Vagina (tissue), 2 donors: ENCODE results near the gene GRK4. TPM values are rescaled to one million over a fixed set of nuclear protein-coding genes. Genes with fewer than 3 reads are reported as not detected.
"Not testable (repeated sequence)": the region's sequence is repeated elsewhere in the genome, so short reads cannot be mapped to it uniquely, and the experiment has no call there.

ENCODE experiments used
- DNase-seq, 2 donors: peaks; one replicate each; pipeline ENCODE4 v3.0.0-alpha.2; 2017; ENCODE audit errors: extremely low spot score in 2 of 2
- H3K27ac ChIP-seq: fragments of 200-600 bp; sonication (generic); one replicate; pipeline ENCODE4 v1.5.1; 2019
- H3K27me3 ChIP-seq: fragments of 200-600 bp; sonication (generic); one replicate; pipeline ENCODE4 v1.5.1; 2019
- H3K36me3 ChIP-seq, 2 donors: fragments of 200-600 bp; sonication (generic); one replicate each; pipeline ENCODE4 v1.5.1; 2017 to 2019
- H3K4me1 ChIP-seq: fragments of 200-600 bp; sonication (generic); one replicate; pipeline ENCODE4 v1.5.1; 2019
- H3K4me3 ChIP-seq, 2 donors: fragments of 200-600 bp; sonication (generic); 1 replicate in 1 of 2; 2 replicates in 1 of 2; pipeline ENCODE4 v1.5.1; 2016 to 2019
- H3K9me3 ChIP-seq: fragments of 200-600 bp; sonication (generic); one replicate; pipeline ENCODE4 v1.5.1; 2019
- CTCF ChIP-seq, 3 experiments: fragments of 450-650 bp in 2 of 3; fragments of 200-600 bp in 1 of 3; sonication (generic) in 1 of 3; IDR thresholded peaks; one replicate each; pipeline ENCODE4 v1.5.1; 2017 to 2019; ENCODE audit warnings: antibody characterized with exemption in 3 of 3, mild to moderate bottlenecking in 2 of 3, moderate library complexity in 2 of 3
- POLR2A ChIP-seq, 2 donors: fragments of 450-650 bp; IDR thresholded peaks; one replicate each; pipeline ENCODE4 v1.6.1; 2017; ENCODE audit warnings: antibody characterized with exemption in 2 of 2, mild to moderate bottlenecking in 2 of 2, moderate library complexity in 2 of 2
- POLR2AphosphoS5 ChIP-seq, 2 donors: sonication (generic); formaldehyde crosslinking; IDR thresholded peaks; one replicate each; pipeline ENCODE4 v1.9.0; 2017; ENCODE audit warnings: antibody characterized with exemption in 2 of 2, mild to moderate bottlenecking in 2 of 2, low read depth in 1 of 2; ENCODE audit not compliant: insufficient read depth in 1 of 2
- intact Hi-C: fragments of 100-400 bp; cut with DNase I; formaldehyde crosslinking; loops from one replicate; pipeline ENCODE4 v1.15.1; 2023
- total RNA-seq: library from RNA; depleted of rRNA; stranded (reverse); fragments of >200 nt; gene quantifications from one replicate; pipeline ENCODE4 v1.2.3, GENCODE V29; 2016

Gene GRK4
- total RNA-seq, 1 donor from 2014 or later = 2.7 TPM

GRCh38 chr4:2944091-2944482, 19.3 kb upstream of the GRK4 start:
- Histone ChIP-seq H3K4me3 (no peak overlapping the region), H3K36me3 (peaks cover 0 to 92% of the 10 kb centered on the region in 2 donors), H3K9me3 (no peaks in the 10 kb centered on the region), H3K27ac (no peak overlapping the region), H3K27me3 (no peaks in the 10 kb centered on the region), H3K4me1 (no peaks in the 10 kb centered on the region)
- no peak for TF ChIP-seq POLR2A (IDR thresholded peaks at IDR 0.05)
- TF ChIP-seq CTCF (IDR thresholded peaks at IDR 0.05) = no peak
- TF ChIP-seq POLR2AphosphoS5 (IDR thresholded peaks at IDR 0.05; ENCODE audit: insufficient read depth in 1 of 2, low read depth in 1 of 2) = no peak
- no peak for DNase-seq
- intact Hi-C loops = no loop called here

- intact Hi-C loops = no loop called here
- TF ChIP-seq POLR2A (IDR thresholded peaks at IDR 0.05) (no peak), CTCF (IDR thresholded peaks at IDR 0.05) (no peak), POLR2AphosphoS5 (IDR thresholded peaks at IDR 0.05; ENCODE audit: insufficient read depth in 1 of 2, low read depth in 1 of 2) (no peak)
- no peaks in the 10 kb centered on the region for H3K4me1 ChIP-seq
- no peaks in the 10 kb centered on the region for H3K9me3 ChIP-seq
- no peak overlapping the region for H3K4me3 ChIP-seq
- H3K27me3 ChIP-seq = no peaks in the 10 kb centered on the region
- H3K27ac ChIP-seq = no peak overlapping the region
- peak in 1 of 2 donors; percentile 80 for DNase-seq
- peaks cover 0 to 92% of the 10 kb centered on the region in 2 donors for H3K36me3 ChIP-seq
These were observed 18.5 kb upstream of the GRK4 start for GRCh38 chr4:2944586-2945526.

GRCh38 chr4:2945619-2946604, 17.5 kb upstream of the GRK4 start:
- H3K36me3 ChIP-seq = peaks cover 0 to 92% of the 10 kb centered on the region in 2 donors
- H3K4me3 ChIP-seq, intact Hi-C loops, H3K4me1 ChIP-seq, H3K27ac ChIP-seq, H3K27me3 ChIP-seq, H3K9me3 ChIP-seq: not testable (repeated sequence)
- peak in 1 of 2 donors; percentile 65 for DNase-seq

GRCh38 chr4:2946812-2947600, 16.4 kb upstream of the GRK4 start:
- no peaks in the 10 kb centered on the region for H3K4me1 ChIP-seq
- no peak overlapping the region for H3K4me3 ChIP-seq
- DNase-seq = peak in 1 of 2 donors; percentile 69
- H3K27ac ChIP-seq = no peak overlapping the region
- intact Hi-C loops = no loop called here
- TF ChIP-seq POLR2AphosphoS5 (IDR thresholded peaks at IDR 0.05; ENCODE audit: insufficient read depth in 1 of 2, low read depth in 1 of 2) = no peak
- no peak for TF ChIP-seq POLR2A (IDR thresholded peaks at IDR 0.05)
- no peak for TF ChIP-seq CTCF (IDR thresholded peaks at IDR 0.05)
- no peaks in the 10 kb centered on the region for H3K27me3 ChIP-seq
- no peaks in the 10 kb centered on the region for H3K9me3 ChIP-seq
- peaks cover 0 to 92% of the 10 kb centered on the region in 2 donors for H3K36me3 ChIP-seq

- Histone ChIP-seq H3K4me1 (no peaks in the 10 kb centered on the region), H3K36me3 (peaks cover 0 to 92% of the 10 kb centered on the region in 2 donors), H3K9me3 (no peaks in the 10 kb centered on the region), H3K4me3 (no peak overlapping the region), H3K27ac (no peak overlapping the region), H3K27me3 (no peaks in the 10 kb centered on the region)
- TF ChIP-seq CTCF (IDR thresholded peaks at IDR 0.05) (no peak), POLR2A (IDR thresholded peaks at IDR 0.05) (no peak), POLR2AphosphoS5 (IDR thresholded peaks at IDR 0.05; ENCODE audit: insufficient read depth in 1 of 2, low read depth in 1 of 2) (no peak)
- intact Hi-C loops = no loop called here
- no peak for DNase-seq
These were observed 15.4 kb upstream of the GRK4 start for GRCh38 chr4:2947926-2948325.
